Breast epithelium (tissue), 3 donors: ENCODE results near the gene LYAR.

Source experiments
- CTCF ChIP-seq, 3 donors: fragments of 450-650 bp; IDR thresholded peaks; one replicate each; pipeline ENCODE4 v1.5.1; 2016 to 2017; ENCODE audit warnings: antibody characterized with exemption in 3 of 3, mild to moderate bottlenecking in 3 of 3, moderate library complexity in 3 of 3
- POLR2A ChIP-seq: fragments of 450-650 bp; IDR thresholded peaks from one replicate; pipeline ENCODE4 v1.6.1; 2016; ENCODE audit warnings: antibody characterized with exemption, mild to moderate bottlenecking, moderate library complexity
- POLR2AphosphoS5 ChIP-seq, 3 donors: sonication (generic); formaldehyde crosslinking; IDR thresholded peaks; one replicate each; pipeline ENCODE4 v1.6.1; 2017; ENCODE audit warnings: antibody characterized with exemption in 3 of 3

GRCh38 chr4:4267981-4268380, 22.0 kb downstream of the LYAR start:
- TF ChIP-seq CTCF (IDR thresholded peaks at IDR 0.05) (no peak), POLR2A (no peak), POLR2AphosphoS5 (IDR thresholded peaks at IDR 0.05) (no peak)
